Tongue (tissue), 2 donors: ENCODE measurements around the gene HK1. TPM values are rescaled to one million over a fixed set of nuclear protein-coding genes. Genes with fewer than 3 reads are reported as not detected.
A peak's percentile ranks its signal among the peaks of the same experiment; 100 is the strongest.

Experiments used
- DNase-seq: peaks from one replicate; pipeline ENCODE4 v3.0.0-alpha.2; 2015
- total RNA-seq: library from RNA; depleted of rRNA; stranded (reverse); fragments of >200 nt; gene quantifications from one replicate; pipeline ENCODE4 v1.2.3, GENCODE V29; 2014

HK1 gene
- total RNA-seq, 1 donor from 2014 or later = 82.1 TPM

- DNase-seq = no peak
Measured at GRCh38 chr10:69406816-69407580, 128.7 kb downstream of the HK1 start.

- no peak for DNase-seq
Measured at GRCh38 chr10:69407621-69408301, 129.5 kb downstream of the HK1 start.

GRCh38 chr10:69408318-69409175 is 130.3 kb downstream of the HK1 start:
- peak; percentile 98 for DNase-seq

- no peak for DNase-seq
Measured at GRCh38 chr10:69409176-69409495, 130.8 kb downstream of the HK1 start.

GRCh38 chr10:69409968-69410367 is 131.7 kb downstream of the HK1 start:
- DNase-seq = no peak

- no peak for DNase-seq
Measured at GRCh38 chr10:69410487-69410886, 132.2 kb downstream of the HK1 start.

GRCh38 chr10:69411476-69411875 is 133.2 kb downstream of the HK1 start:
- no peak for DNase-seq

- DNase-seq = no peak
Measured at GRCh38 chr10:69412232-69412790, 134.0 kb downstream of the HK1 start.

GRCh38 chr10:69413221-69413865 is 135.0 kb downstream of the HK1 start:
- peak; percentile 84 for DNase-seq

- DNase-seq = no peak
Measured at GRCh38 chr10:69414036-69415018, 136.0 kb downstream of the HK1 start.

GRCh38 chr10:69415049-69415448 is 136.8 kb downstream of the HK1 start:
- DNase-seq = no peak

- DNase-seq = no peak
Measured at GRCh38 chr10:69415951-69416350, 137.7 kb downstream of the HK1 start.

GRCh38 chr10:69416695-69417094 is 138.4 kb downstream of the HK1 start, which contains the start of gene TACR2:
TSS of gene TACR2 (minus strand) at chr10:69416918. CDS start at chr10:69416323, 595 bp downstream.
- DNase-seq = no peak

- DNase-seq = no peak
Measured at GRCh38 chr10:69417542-69417941, 139.2 kb downstream of the HK1 start.

- no peak for DNase-seq
Measured at GRCh38 chr10:69418052-69418752, 139.9 kb downstream of the HK1 start.

GRCh38 chr10:69419096-69419743 is 140.9 kb downstream of the HK1 start:
- no peak for DNase-seq

GRCh38 chr10:69419744-69420126 is 141.4 kb downstream of the HK1 start:
- no peak for DNase-seq

- DNase-seq = no peak
Measured at GRCh38 chr10:69421611-69422308, 143.5 kb downstream of the HK1 start.

- no peak for DNase-seq
Measured at GRCh38 chr10:69422676-69423075, 144.4 kb downstream of the HK1 start.
